Kidney epithelial cell (primary cell): ENCODE results near the gene CRIP1. TPM values are rescaled to one million over a fixed set of nuclear protein-coding genes. Genes with fewer than 3 reads are reported as not detected.

Experiments used
- DNase-seq: peaks from one replicate; pipeline ENCODE4 v3.0.0-alpha.2; 2010; ENCODE audit warnings: low read depth
- H3K27me3 ChIP-seq: 2 replicates; pipeline ENCODE4 v1.6.0; 2011; ENCODE audit warnings: low read length; ENCODE audit not compliant: control insufficient read depth, insufficient read depth
- H3K36me3 ChIP-seq: 2 replicates; pipeline ENCODE4 v1.5.1; 2011; ENCODE audit warnings: low read length; ENCODE audit not compliant: control insufficient read depth, insufficient read depth
- H3K4me3 ChIP-seq: 2 replicates; pipeline ENCODE4 v1.5.1; 2011; ENCODE audit warnings: low read depth, mild to moderate bottlenecking, control low read depth, low read length
- total RNA-seq: library from RNA; depleted of rRNA; stranded (reverse); fragments of >200 nt; gene quantifications from 2 replicates; pipeline ENCODE4 v1.2.3, GENCODE V29; 2015
- TF ChIP-seq, protein P1 (sequence below): IDR thresholded peaks from 2 replicates; pipeline ENCODE4 v1.5.1; 2011; ENCODE audit warnings: mild to moderate bottlenecking, moderate library complexity, low read length, control low read depth, inconsistent platforms; ENCODE audit not compliant: insufficient read depth, poor library complexity, severe bottlenecking

CRIP1 gene
- total RNA-seq, 1 donor from 2014 or later, result 2.0 TPM

DNA sequence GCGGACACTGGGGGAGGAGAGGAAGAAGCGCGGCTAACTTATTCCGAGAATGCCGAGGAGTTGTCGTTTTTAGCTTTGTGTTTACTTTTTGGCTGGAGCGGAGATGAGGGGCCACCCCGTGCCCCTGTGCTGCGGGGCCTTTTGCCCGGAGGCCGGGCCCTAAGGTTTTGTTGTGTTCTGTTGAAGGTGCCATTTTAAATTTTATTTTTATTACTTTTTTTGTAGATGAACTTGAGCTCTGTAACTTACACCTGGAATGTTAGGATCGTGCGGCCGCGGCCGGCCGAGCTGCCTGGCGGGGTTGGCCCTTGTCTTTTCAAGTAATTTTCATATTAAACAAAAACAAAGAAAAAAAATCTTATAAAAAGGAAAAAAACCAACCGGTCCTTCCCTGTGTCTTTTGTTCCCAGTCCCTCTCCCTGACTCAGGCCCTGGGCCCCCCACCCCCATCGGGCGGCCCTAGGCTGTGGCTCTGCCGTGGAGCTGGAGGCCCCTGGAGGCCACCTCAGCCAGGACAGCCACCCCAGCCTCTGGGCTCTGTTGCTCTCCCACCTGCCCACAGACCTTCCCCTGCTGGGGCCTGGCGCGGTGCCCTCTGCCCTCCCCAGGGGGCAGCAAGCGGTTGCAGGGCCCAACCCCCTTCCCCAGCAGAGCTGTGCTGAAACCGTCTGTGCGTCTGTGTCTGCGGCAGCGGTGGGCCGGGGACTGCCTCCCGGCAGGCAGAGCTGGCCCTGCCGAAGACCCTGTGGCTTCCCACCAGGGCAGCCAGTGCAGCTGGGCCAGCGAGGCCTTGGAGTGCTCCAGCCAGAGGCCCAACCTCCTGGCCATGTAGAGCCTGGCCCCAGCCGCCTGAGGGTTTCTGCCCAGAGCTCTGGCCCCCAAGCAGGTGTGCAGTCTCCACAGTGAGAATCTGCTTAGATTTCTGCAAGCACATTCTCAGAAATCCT lies 16.1 kb upstream of the CRIP1 start:
- no peak for DNase-seq
- no peaks in the 10 kb centered on the region for H3K36me3 ChIP-seq
- H3K4me3 ChIP-seq, result no peak overlapping the region
- H3K27me3 ChIP-seq, result no peaks in the 10 kb centered on the region
- TF ChIP-seq, protein P1, sequence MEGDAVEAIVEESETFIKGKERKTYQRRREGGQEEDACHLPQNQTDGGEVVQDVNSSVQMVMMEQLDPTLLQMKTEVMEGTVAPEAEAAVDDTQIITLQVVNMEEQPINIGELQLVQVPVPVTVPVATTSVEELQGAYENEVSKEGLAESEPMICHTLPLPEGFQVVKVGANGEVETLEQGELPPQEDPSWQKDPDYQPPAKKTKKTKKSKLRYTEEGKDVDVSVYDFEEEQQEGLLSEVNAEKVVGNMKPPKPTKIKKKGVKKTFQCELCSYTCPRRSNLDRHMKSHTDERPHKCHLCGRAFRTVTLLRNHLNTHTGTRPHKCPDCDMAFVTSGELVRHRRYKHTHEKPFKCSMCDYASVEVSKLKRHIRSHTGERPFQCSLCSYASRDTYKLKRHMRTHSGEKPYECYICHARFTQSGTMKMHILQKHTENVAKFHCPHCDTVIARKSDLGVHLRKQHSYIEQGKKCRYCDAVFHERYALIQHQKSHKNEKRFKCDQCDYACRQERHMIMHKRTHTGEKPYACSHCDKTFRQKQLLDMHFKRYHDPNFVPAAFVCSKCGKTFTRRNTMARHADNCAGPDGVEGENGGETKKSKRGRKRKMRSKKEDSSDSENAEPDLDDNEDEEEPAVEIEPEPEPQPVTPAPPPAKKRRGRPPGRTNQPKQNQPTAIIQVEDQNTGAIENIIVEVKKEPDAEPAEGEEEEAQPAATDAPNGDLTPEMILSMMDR, result no peak

DNA sequence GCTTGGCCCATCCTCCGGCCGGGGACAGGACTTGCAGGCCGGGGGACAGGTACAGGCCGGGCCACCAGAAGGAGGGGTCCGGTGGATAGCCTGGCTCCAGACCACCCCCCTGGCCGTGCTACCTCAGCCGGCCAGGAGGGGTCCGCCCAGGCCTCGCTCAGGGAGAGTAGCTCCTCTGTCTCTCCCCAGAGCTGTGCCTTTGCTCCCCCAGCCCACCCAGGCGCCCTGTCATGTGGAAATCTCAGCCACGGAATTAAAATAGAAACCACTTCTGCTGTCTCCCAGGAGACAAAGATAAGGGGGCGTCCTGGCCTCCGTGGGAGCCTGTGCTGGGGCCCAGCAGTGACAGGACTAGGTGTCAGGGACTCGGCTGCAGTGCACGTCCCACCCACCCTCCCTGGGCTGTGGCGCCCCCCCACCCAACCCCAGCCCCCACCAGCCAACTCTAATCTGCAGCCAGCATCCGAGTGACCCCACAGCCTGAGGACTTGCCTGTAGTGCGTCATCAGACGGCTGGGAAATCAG lies 15.3 kb upstream of the CRIP1 start:
- TF ChIP-seq, protein P1, result peak; percentile 24
- no peak for DNase-seq
- H3K36me3 ChIP-seq, result no peaks in the 10 kb centered on the region

DNA sequence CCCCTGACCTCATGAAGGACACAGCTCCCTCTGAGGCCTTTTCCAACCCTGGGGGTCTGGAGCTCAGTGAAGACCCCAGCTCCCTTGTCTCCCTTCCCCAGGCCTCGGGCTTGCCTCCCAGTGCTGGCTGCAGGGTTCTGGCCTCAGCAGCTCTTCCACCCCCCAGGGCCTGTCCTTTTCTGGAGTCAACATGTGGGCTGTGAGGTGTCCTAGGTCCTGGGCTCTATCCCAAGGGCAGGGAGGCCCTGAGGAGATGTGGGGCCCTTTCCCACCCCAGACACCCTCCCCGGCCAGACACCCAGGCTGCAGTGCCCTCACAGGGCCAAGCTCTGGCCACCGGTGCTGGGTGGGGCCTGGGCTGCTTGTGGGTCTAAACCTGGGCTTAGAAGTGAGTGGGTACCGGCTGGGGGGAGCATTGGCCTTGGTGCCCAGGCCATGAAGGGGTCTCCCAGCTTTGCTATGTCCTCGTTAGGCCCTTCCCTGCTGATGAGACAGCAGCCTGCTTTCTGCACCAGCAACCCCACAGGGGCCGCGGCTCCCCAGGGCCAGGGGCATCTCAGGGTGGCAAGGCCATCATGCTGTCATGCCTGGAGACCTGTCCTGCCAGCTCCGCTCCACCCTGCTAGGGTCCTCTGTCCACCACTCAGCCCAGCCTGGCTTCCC lies 14.7 kb upstream of the CRIP1 start:
- DNase-seq, result no peak
- TF ChIP-seq, protein P1, result no peak
- no peak overlapping the region for H3K4me3 ChIP-seq
- no peaks in the 10 kb centered on the region for H3K36me3 ChIP-seq
- H3K27me3 ChIP-seq, result no peaks in the 10 kb centered on the region

More for the DNA sequence above, 15.3 kb upstream of the CRIP1 start:
- Histone ChIP-seq H3K27me3 (no peaks in the 10 kb centered on the region), H3K4me3 (no peak overlapping the region)

DNA sequence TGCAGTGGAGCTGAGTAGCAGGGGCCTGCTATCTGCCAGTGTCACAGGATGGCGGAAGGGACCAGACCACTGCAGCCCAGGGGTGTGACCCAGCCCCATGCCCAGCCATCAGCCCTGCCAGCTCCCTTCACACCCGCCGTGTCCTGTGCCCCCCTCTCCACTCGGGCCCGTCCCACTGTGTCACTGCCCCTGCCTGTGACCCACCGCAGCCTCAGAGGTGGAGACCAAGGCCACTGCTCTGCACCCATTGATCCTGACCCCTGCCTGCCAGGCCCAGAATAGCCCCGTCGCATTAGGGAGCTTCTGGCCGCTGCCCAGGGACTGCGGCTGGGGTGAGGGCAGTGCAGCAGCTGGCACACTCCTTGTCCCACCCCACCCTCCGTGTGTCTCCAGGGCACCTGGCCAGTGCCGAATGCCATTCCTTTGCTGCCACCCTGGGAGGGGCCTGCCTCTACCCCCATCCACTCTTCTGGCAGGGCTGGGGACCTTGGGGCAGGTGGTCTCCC lies 14.1 kb upstream of the CRIP1 start:
- TF ChIP-seq, protein P1, result peak; percentile 7
- DNase-seq, result no peak
- Histone ChIP-seq H3K36me3 (no peaks in the 10 kb centered on the region), H3K4me3 (no peak overlapping the region), H3K27me3 (no peaks in the 10 kb centered on the region)

DNA sequence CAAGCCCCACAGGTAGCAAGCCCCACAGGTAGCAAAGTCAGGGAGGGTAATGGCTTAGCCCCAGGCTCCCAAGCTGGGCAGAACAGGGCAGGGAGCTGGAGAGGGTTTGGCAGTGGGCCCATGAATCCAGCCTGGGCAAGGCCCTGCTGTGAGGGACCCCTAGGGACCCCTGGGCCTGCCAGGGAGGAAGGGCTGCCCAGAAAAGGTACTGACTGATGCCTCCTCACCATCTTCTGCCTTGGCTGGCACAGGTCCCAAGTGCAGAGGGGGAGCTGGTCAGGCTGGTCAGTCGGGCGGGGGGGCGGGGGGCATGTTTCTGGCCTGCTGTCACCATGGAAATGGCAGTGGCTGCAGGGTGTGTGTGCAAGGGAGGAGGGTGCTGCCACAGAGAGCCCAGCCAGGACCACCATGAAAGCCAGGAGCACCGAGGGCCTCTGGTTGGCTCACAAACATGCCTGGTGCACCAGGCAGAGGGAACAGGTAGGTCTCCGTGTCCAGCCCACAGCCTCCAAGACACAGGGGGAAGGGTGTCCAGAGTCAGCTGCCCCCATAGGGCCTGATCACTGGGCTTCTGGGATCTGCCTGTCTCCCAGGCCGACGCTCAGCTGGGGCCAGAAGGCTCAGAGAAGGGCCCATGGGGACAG lies 13.5 kb upstream of the CRIP1 start:
- no peak for DNase-seq
- Histone ChIP-seq H3K4me3 (peak overlapping the region; percentile 86), H3K36me3 (no peaks in the 10 kb centered on the region), H3K27me3 (no peaks in the 10 kb centered on the region)
- TF ChIP-seq, protein P1, result no peak
